ENCODE measurements around the gene BARD1.
"Not testable (repeated sequence)": the region's sequence is repeated elsewhere in the genome, so short reads cannot be mapped to it uniquely, and the experiment has no call there.

The BARD1 gene

GRCh38 chr2:214772443-214773015, 37.0 kb downstream of the BARD1 start:
- in situ Hi-C loops (cut with HindIII; ENCODE audit: low sequenced_read_pairs): no loop called here

GRCh38 chr2:214765180-214765579, 44.3 kb downstream of the BARD1 start:
- in situ Hi-C loops (cut with HindIII; ENCODE audit: low sequenced_read_pairs): no loop called here

- in situ Hi-C loops (cut with HindIII; ENCODE audit: low sequenced_read_pairs): no loop called here
Measured at GRCh38 chr2:214753455-214753854, 56.0 kb downstream of the BARD1 start.

- in situ Hi-C loops (cut with HindIII; ENCODE audit: low sequenced_read_pairs): no loop called here
Measured at GRCh38 chr2:214750529-214750928, 59.0 kb downstream of the BARD1 start.

GRCh38 chr2:214747992-214748391, 61.5 kb downstream of the BARD1 start:
- in situ Hi-C loops (cut with HindIII; ENCODE audit: low sequenced_read_pairs): no loop called here

- in situ Hi-C loops (cut with HindIII; ENCODE audit: low sequenced_read_pairs): no loop called here
Measured at GRCh38 chr2:214742119-214742518, 67.4 kb downstream of the BARD1 start.

- in situ Hi-C loops (cut with HindIII; ENCODE audit: low sequenced_read_pairs): no loop called here
Measured at GRCh38 chr2:214740867-214741395, 68.6 kb downstream of the BARD1 start.

- in situ Hi-C loops (cut with HindIII; ENCODE audit: low sequenced_read_pairs): no loop called here
Measured at GRCh38 chr2:214737188-214737587, 72.3 kb downstream of the BARD1 start.

- in situ Hi-C loops (cut with HindIII; ENCODE audit: low sequenced_read_pairs): no loop called here
Measured at GRCh38 chr2:214730800-214731407, 78.6 kb downstream of the BARD1 start.

GRCh38 chr2:214730248-214730647, 79.2 kb downstream of the BARD1 start:
- in situ Hi-C loops (cut with HindIII; ENCODE audit: low sequenced_read_pairs): no loop called here

GRCh38 chr2:214724741-214725140, 84.7 kb downstream of the BARD1 start:
- in situ Hi-C loops (cut with HindIII; ENCODE audit: low sequenced_read_pairs): no loop called here

- in situ Hi-C loops (cut with HindIII; ENCODE audit: low sequenced_read_pairs): not testable (repeated sequence)
Measured at GRCh38 chr2:214717837-214718236, 91.6 kb downstream of the BARD1 start.

GRCh38 chr2:214716811-214717560, 92.5 kb downstream of the BARD1 start:
- in situ Hi-C loops (cut with HindIII; ENCODE audit: low sequenced_read_pairs): no loop called here

GRCh38 chr2:214715025-214715424, 94.5 kb downstream of the BARD1 start:
- in situ Hi-C loops (cut with HindIII; ENCODE audit: low sequenced_read_pairs): no loop called here

- in situ Hi-C loops (cut with HindIII; ENCODE audit: low sequenced_read_pairs): no loop called here
Measured at GRCh38 chr2:214713080-214713830, 96.2 kb downstream of the BARD1 start.

- in situ Hi-C loops (cut with HindIII; ENCODE audit: low sequenced_read_pairs): no loop called here
Measured at GRCh38 chr2:214710729-214711128, 98.8 kb downstream of the BARD1 start.

- in situ Hi-C loops (cut with HindIII; ENCODE audit: low sequenced_read_pairs): no loop called here
Measured at GRCh38 chr2:214706986-214707385, 102.5 kb downstream of the BARD1 start.

- in situ Hi-C loops (cut with HindIII; ENCODE audit: low sequenced_read_pairs): no loop called here
Measured at GRCh38 chr2:214699236-214699635, 110.2 kb downstream of the BARD1 start.

GRCh38 chr2:214696681-214697080, 112.8 kb downstream of the BARD1 start:
- in situ Hi-C loops (cut with HindIII; ENCODE audit: low sequenced_read_pairs): no loop called here

- in situ Hi-C loops (cut with HindIII; ENCODE audit: low sequenced_read_pairs): no loop called here
Measured at GRCh38 chr2:214695789-214696188, 113.7 kb downstream of the BARD1 start.

- in situ Hi-C loops (cut with HindIII; ENCODE audit: low sequenced_read_pairs): not testable (repeated sequence)
Measured at GRCh38 chr2:214683557-214683956, 125.9 kb downstream of the BARD1 start.
